Left ventricle myocardium inferior (tissue), 1 donor: ENCODE results near the gene POPDC2. TPM values are rescaled to one million over a fixed set of nuclear protein-coding genes. Genes with fewer than 3 reads are reported as not detected.

Experiments
- DNase-seq: peaks from one replicate; pipeline ENCODE4 v3.0.0-alpha.2; 2020
- H3K27ac ChIP-seq: fragments of 200-600 bp; replicated peaks from 2 replicates; pipeline ENCODE4 v1.8.0; 2021
- H3K27me3 ChIP-seq: fragments of 200-600 bp; 2 replicates; pipeline ENCODE4 v1.8.0; 2021; ENCODE audit warnings: low read depth
- H3K36me3 ChIP-seq: fragments of 200-600 bp; 2 replicates; pipeline ENCODE4 v1.8.0; 2021
- H3K4me1 ChIP-seq: fragments of 200-600 bp; 2 replicates; pipeline ENCODE4 v1.8.0; 2021
- H3K4me3 ChIP-seq: fragments of 200-600 bp; 2 replicates; pipeline ENCODE4 v1.8.0; 2021; ENCODE audit warnings: mild to moderate bottlenecking, moderate library complexity
- H3K9me3 ChIP-seq: fragments of 200-600 bp; replicated peaks from 2 replicates; pipeline ENCODE4 v1.8.0; 2021
- CTCF ChIP-seq: fragments of 200-600 bp; IDR thresholded peaks from 2 replicates; pipeline ENCODE4 v1.8.0; 2021; ENCODE audit warnings: antibody characterized with exemption, mild to moderate bottlenecking, borderline replicate concordance
- intact Hi-C: fragments of 100-400 bp; cut with micrococcal nuclease; formaldehyde crosslinking; loops from one replicate; pipeline ENCODE4 v1.11.0; 2022
- total RNA-seq: library from RNA; stranded (reverse); fragmentation: NEBNext Ultra II Directional; extraction: Animal tissue kit (Norgen Biotek cat#: 25700); gene quantifications from one replicate; pipeline ENCODE4 v1.2.1, GENCODE V29; 2021
- donor health status: DM: no; HTN: yes; CAD: no; lungs with severe emphysema.

The POPDC2 gene
- total RNA-seq, 1 donor from 2014 or later = 512 TPM

- Histone ChIP-seq H3K4me1 (peaks cover 70% of the 10 kb centered on the region), H3K9me3 (no peaks in the 10 kb centered on the region), H3K4me3 (no peak overlapping the region), H3K36me3 (no peaks in the 10 kb centered on the region), H3K27ac (peak overlapping the region; percentile 69), H3K27me3 (no peaks in the 10 kb centered on the region)
- no peak for TF ChIP-seq CTCF
- no peak for DNase-seq
- intact Hi-C loops = no loop called here
Observed at GRCh38 chr3:119631516-119631915, 28.9 kb downstream of the POPDC2 start.

GRCh38 chr3:119630880-119631329, 29.5 kb downstream of the POPDC2 start:
- DNase-seq = no peak
- H3K27ac ChIP-seq = peak overlapping the region; percentile 69
- H3K4me1 ChIP-seq = peaks cover 70% of the 10 kb centered on the region
- H3K27me3 ChIP-seq = no peaks in the 10 kb centered on the region
- H3K4me3 ChIP-seq = no peak overlapping the region
- H3K9me3 ChIP-seq = no peaks in the 10 kb centered on the region
- intact Hi-C loops = no loop called here
- H3K36me3 ChIP-seq = no peaks in the 10 kb centered on the region
- no peak for TF ChIP-seq CTCF

GRCh38 chr3:119630128-119630879, 30.1 kb downstream of the POPDC2 start:
- intact Hi-C loops = no loop called here
- peak overlapping the region; percentile 69 for H3K27ac ChIP-seq
- no peak for TF ChIP-seq CTCF
- no peaks in the 10 kb centered on the region for H3K27me3 ChIP-seq
- H3K4me3 ChIP-seq = no peak overlapping the region
- no peaks in the 10 kb centered on the region for H3K36me3 ChIP-seq
- DNase-seq = no peak
- no peaks in the 10 kb centered on the region for H3K9me3 ChIP-seq
- H3K4me1 ChIP-seq = peaks cover 70% of the 10 kb centered on the region

- no peak overlapping the region for H3K4me3 ChIP-seq
- no peaks in the 10 kb centered on the region for H3K9me3 ChIP-seq
- no peaks in the 10 kb centered on the region for H3K36me3 ChIP-seq
- TF ChIP-seq CTCF = no peak
- intact Hi-C loops = no loop called here
- H3K27ac ChIP-seq = peak overlapping the region; percentile 69
- H3K4me1 ChIP-seq = peaks cover 67% of the 10 kb centered on the region
- DNase-seq = no peak
- H3K27me3 ChIP-seq = no peaks in the 10 kb centered on the region
Observed at GRCh38 chr3:119628816-119629445, 31.5 kb downstream of the POPDC2 start.

GRCh38 chr3:119628390-119628789, 32.0 kb downstream of the POPDC2 start:
- intact Hi-C loops = no loop called here
- Histone ChIP-seq H3K36me3 (no peaks in the 10 kb centered on the region), H3K9me3 (no peaks in the 10 kb centered on the region), H3K27ac (peak overlapping the region; percentile 69), H3K27me3 (no peaks in the 10 kb centered on the region), H3K4me3 (no peak overlapping the region), H3K4me1 (peaks cover 67% of the 10 kb centered on the region)
- no peak for TF ChIP-seq CTCF
- DNase-seq = no peak
